22Rv1 (cell line): ENCODE measurements around the gene ATAD3B.

Experiments
- H3K27ac ChIP-seq: fragments of 450-650 bp; 2 replicates; pipeline ENCODE4 v1.5.1; 2017
- CTCF ChIP-seq: fragments of 450-650 bp; IDR thresholded peaks from 2 replicates; pipeline ENCODE4 v1.5.1; 2017; ENCODE audit warnings: mild to moderate bottlenecking
- ZFX ChIP-seq: fragments of 450-650 bp; IDR thresholded peaks from 2 replicates; pipeline ENCODE4 v1.6.1; 2017; ENCODE audit warnings: antibody characterized with exemption, borderline replicate concordance

ATAD3B gene

GRCh38 chr1:1434131-1434823, 37.3 kb upstream of the ATAD3B start:
- TF ChIP-seq ZFX (no peak), CTCF (no peak)
- H3K27ac ChIP-seq = no peak overlapping the region

- no peak overlapping the region for H3K27ac ChIP-seq
- TF ChIP-seq CTCF (no peak), ZFX (no peak)
Measured at GRCh38 chr1:1434824-1435105, 36.8 kb upstream of the ATAD3B start.

- no peak within 1 kb of the TSS for H3K27ac ChIP-seq
Measured at GRCh38 chr1:1435106-1435903, 36.3 kb upstream of the ATAD3B start, which contains the start of gene VWA1. TSS of gene VWA1 (plus strand) at chr1:1435690. CDS start at chr1:1435749, 59 bp downstream.

GRCh38 chr1:1435911-1436629, 35.5 kb upstream of the ATAD3B start:
- TF ChIP-seq CTCF = no peak
- TF ChIP-seq ZFX = no peak
- no peak overlapping the region for H3K27ac ChIP-seq

More at GRCh38 chr1:1435106-1435903, 36.3 kb upstream of the ATAD3B start, which contains the start of gene VWA1:
- TF ChIP-seq ZFX = no peak
- TF ChIP-seq CTCF = no peak

DNA sequence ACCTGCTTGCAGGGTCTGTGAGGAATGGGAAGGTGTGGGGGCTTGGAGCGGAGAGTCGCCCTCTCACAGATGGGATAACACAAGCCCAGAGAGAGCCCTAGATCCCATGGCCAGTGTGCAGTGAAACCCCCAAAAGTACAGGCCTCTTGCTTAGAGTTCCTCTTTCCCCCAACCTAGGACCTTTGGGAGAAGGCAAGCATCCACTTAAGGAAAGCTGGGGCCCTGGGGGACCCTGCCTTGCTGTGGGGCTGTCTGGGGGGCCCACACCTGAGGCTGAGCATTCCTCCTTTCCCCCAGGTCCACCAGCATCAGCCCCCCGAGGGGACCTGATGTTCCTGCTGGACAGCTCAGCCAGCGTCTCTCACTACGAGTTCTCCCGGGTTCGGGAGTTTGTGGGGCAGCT, 34.9 kb upstream of the ATAD3B start:
- no peak overlapping the region for H3K27ac ChIP-seq
- TF ChIP-seq CTCF = no peak
- no peak for TF ChIP-seq ZFX

DNA sequence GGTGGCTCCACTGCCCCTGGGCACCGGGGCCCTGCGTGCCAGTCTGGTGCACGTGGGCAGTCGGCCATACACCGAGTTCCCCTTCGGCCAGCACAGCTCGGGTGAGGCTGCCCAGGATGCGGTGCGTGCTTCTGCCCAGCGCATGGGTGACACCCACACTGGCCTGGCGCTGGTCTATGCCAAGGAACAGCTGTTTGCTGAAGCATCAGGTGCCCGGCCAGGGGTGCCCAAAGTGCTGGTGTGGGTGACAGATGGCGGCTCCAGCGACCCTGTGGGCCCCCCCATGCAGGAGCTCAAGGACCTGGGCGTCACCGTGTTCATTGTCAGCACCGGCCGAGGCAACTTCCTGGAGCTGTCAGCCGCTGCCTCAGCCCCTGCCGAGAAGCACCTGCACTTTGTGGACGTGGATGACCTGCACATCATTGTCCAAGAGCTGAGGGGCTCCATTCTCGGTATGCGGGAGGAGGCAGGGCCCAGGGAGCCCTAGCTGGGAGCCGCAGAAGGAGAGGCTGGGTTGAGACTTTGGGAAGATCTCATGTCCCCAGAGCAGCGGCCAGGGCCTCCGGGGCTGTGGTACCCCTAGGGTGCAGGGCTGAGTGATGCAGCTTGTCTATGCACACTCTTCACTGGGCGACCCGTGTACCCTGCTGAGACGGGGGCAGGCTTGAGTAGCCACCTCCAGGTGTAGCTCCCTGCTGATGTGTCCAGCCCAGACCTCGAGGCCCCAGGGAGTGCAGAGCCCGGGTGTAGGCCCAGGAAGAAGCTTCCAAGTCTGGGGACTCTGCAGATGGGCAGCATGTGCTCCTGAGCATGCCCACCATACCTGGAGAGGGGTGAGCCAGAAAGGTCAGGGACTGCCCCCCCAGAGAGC, 34.3 kb upstream of the ATAD3B start:
- H3K27ac ChIP-seq = peak overlapping the region; percentile 55
- TF ChIP-seq CTCF (no peak), ZFX (no peak)
